ENCODE results near the gene CCNA1. TPM values are rescaled to one million over a fixed set of nuclear protein-coding genes. Genes with fewer than 3 reads are reported as not detected.

CCNA1 gene
- total RNA-seq, 1 donor from 2014 or later: 0.27 TPM

GRCh38 chr13:36453516-36453915, 21.2 kb downstream of the CCNA1 start:
- DNase-seq (ENCODE audit: low spot score): no peak
- TF ChIP-seq CTCF (IDR thresholded peaks at IDR 0.05): peak; percentile 75
- Mint-ChIP-seq H3K36me3 (ENCODE audit: low read depth) (no peaks in the 10 kb centered on the region), H3K9me3 (ENCODE audit: low read depth) (no peaks in the 10 kb centered on the region), H3K4me1 (ENCODE audit: low read depth) (no peaks in the 10 kb centered on the region), H3K27ac (ENCODE audit: unreplicated experiment) (no peak overlapping the region), H3K27me3 (ENCODE audit: low read depth) (peaks cover 41% of the 10 kb centered on the region), H3K4me3 (ENCODE audit: unreplicated experiment) (no peak overlapping the region)

- H3K27ac Mint-ChIP-seq (ENCODE audit: unreplicated experiment): no peak overlapping the region
- no peak overlapping the region for H3K4me3 Mint-ChIP-seq (ENCODE audit: unreplicated experiment)
- H3K4me1 Mint-ChIP-seq (ENCODE audit: low read depth): no peaks in the 10 kb centered on the region
- no peak for TF ChIP-seq CTCF (IDR thresholded peaks at IDR 0.05)
- no peaks in the 10 kb centered on the region for H3K9me3 Mint-ChIP-seq (ENCODE audit: low read depth)
- no peaks in the 10 kb centered on the region for H3K36me3 Mint-ChIP-seq (ENCODE audit: low read depth)
- peaks cover 37% of the 10 kb centered on the region for H3K27me3 Mint-ChIP-seq (ENCODE audit: low read depth)
- no peak for DNase-seq (ENCODE audit: low spot score)
Observed at GRCh38 chr13:36454121-36454520, 21.8 kb downstream of the CCNA1 start.

GRCh38 chr13:36454987-36455386, 22.7 kb downstream of the CCNA1 start:
- Mint-ChIP-seq H3K9me3 (ENCODE audit: low read depth) (no peaks in the 10 kb centered on the region), H3K27ac (ENCODE audit: unreplicated experiment) (no peak overlapping the region), H3K36me3 (ENCODE audit: low read depth) (no peaks in the 10 kb centered on the region), H3K27me3 (ENCODE audit: low read depth) (peaks cover 31% of the 10 kb centered on the region), H3K4me3 (ENCODE audit: unreplicated experiment) (no peak overlapping the region), H3K4me1 (ENCODE audit: low read depth) (no peaks in the 10 kb centered on the region)
- TF ChIP-seq CTCF (IDR thresholded peaks at IDR 0.05): no peak
- DNase-seq (ENCODE audit: low spot score): no peak

- Mint-ChIP-seq H3K36me3 (ENCODE audit: low read depth) (no peaks in the 10 kb centered on the region), H3K9me3 (ENCODE audit: low read depth) (no peaks in the 10 kb centered on the region), H3K27ac (ENCODE audit: unreplicated experiment) (no peak overlapping the region), H3K27me3 (ENCODE audit: low read depth) (peaks cover 20% of the 10 kb centered on the region), H3K4me1 (ENCODE audit: low read depth) (no peaks in the 10 kb centered on the region), H3K4me3 (ENCODE audit: unreplicated experiment) (no peak overlapping the region)
- no peak for TF ChIP-seq CTCF (IDR thresholded peaks at IDR 0.05)
- no peak for DNase-seq (ENCODE audit: low spot score)
Observed at GRCh38 chr13:36456577-36456976, 24.3 kb downstream of the CCNA1 start.

- no peak overlapping the region for H3K4me3 Mint-ChIP-seq (ENCODE audit: unreplicated experiment)
- H3K36me3 Mint-ChIP-seq (ENCODE audit: low read depth): no peaks in the 10 kb centered on the region
- no peak overlapping the region for H3K27ac Mint-ChIP-seq (ENCODE audit: unreplicated experiment)
- H3K9me3 Mint-ChIP-seq (ENCODE audit: low read depth): peaks cover 9% of the 10 kb centered on the region
- no peak for DNase-seq (ENCODE audit: low spot score)
- TF ChIP-seq CTCF (IDR thresholded peaks at IDR 0.05): no peak
- H3K27me3 Mint-ChIP-seq (ENCODE audit: low read depth): peaks cover 22% of the 10 kb centered on the region
- H3K4me1 Mint-ChIP-seq (ENCODE audit: low read depth): no peaks in the 10 kb centered on the region
Observed at GRCh38 chr13:36461506-36461905, 29.2 kb downstream of the CCNA1 start.
